Measurements from ENCODE around the gene ABCF2. TPM values are rescaled to one million over a fixed set of nuclear protein-coding genes. Genes with fewer than 3 reads are reported as not detected.
A peak's percentile ranks its signal among the peaks of the same experiment; 100 is the strongest.

ABCF2 gene
- total RNA-seq, 1 experiment from 2014 or later = 69.0 TPM

DNA sequence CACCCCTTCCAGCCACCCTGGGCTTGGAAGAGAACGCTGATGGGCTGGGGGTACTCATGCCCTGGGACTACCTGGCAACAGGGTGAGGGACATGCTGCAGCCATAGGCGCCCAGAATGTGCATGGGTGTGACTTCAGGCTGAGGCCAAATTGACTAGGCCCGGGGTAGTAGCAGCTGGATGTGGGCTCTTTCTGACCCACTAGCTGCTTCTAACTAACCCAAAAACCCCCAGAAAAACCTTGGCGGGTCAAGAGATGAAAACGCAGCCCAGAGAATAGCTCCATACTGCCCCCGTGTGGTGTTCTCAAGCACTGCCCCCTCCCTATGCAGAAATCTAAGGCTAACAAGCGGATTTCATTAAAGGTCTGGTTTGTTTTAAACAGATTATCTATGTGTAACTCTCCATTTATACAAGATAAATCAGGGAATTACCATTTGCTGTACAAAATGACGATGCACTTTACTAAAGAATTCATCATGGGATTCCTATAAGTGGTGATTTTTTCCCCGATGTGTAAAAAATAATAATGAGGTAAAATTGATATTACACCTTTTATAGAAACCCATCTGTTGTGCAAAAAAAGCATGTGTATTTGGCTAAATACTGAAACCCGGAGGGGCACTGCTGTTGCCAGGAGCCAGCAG is 17.3 kb upstream of the ABCF2 start:
- intact Hi-C loops (cut with micrococcal nuclease; ENCODE audit: unreplicated experiment) = no loop called here
- TF ChIP-seq EZH2 (IDR thresholded peaks at IDR 0.05; ENCODE audit: borderline replicate concordance, low read depth, low read length, poor library complexity, severe bottlenecking) = no peak
- TF ChIP-seq, protein P1, sequence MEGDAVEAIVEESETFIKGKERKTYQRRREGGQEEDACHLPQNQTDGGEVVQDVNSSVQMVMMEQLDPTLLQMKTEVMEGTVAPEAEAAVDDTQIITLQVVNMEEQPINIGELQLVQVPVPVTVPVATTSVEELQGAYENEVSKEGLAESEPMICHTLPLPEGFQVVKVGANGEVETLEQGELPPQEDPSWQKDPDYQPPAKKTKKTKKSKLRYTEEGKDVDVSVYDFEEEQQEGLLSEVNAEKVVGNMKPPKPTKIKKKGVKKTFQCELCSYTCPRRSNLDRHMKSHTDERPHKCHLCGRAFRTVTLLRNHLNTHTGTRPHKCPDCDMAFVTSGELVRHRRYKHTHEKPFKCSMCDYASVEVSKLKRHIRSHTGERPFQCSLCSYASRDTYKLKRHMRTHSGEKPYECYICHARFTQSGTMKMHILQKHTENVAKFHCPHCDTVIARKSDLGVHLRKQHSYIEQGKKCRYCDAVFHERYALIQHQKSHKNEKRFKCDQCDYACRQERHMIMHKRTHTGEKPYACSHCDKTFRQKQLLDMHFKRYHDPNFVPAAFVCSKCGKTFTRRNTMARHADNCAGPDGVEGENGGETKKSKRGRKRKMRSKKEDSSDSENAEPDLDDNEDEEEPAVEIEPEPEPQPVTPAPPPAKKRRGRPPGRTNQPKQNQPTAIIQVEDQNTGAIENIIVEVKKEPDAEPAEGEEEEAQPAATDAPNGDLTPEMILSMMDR (conservative IDR thresholded peaks at IDR 0.05; ENCODE audit: low read depth, low read length) = peak; percentile 92

DNA sequence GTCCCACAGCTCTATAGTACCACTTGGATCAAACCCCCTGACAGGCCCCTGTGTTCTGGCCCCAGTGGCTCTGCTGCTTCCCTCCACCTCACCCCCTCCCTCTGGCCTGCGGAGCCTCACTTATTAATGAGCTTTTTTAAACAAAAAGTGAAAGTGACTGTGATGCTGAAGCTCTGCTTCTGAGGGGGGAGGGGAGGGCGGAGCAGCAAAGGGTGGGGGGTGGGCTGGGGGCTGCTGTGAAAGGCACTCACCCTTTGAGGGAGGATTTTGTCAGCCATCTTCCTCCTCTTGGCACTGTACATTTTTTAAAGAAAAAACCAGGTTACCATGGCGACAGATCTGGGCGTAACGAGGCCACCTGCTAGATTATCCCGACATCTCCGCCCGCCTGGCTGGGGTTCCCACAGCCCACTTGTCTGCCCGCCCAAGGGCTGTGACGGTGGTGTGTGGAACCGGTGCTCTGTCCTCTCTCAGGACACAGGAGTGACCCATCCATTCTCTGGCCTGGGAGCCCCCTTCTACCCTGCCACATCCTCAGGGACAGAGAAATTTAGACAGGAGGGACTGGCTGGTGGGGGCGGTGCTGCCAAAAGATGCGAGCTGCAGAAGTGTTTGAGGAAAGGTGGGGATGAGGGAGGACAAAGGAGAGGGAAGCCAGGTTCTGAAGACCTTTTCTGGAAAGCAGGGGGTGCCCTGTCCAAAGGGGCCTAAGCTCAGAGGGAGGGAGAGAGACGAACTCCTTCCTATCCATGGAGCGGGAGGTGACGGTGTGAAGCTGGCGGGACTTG is 16.6 kb upstream of the ABCF2 start:
- H3K4me3 ChIP-seq (ENCODE audit: low read depth, low read length, poor library complexity, severe bottlenecking) = no peak overlapping the region
- POLR2A ChIA-PET (ENCODE audit: low non-redundant PET) = interaction anchor here (0.6 kb wide), 1 partner anchor 48 kb away, joined by 3 read pairs; no protein-coding TSS in a partner anchor
- H3K27ac ChIP-seq (ENCODE audit: low read depth, low read length, poor library complexity, severe bottlenecking) = peak overlapping the region; percentile 52
- DNase-seq (ENCODE audit: low spot score) = peak; percentile 53
- H3K36me3 ChIP-seq (ENCODE audit: insufficient read depth, low read length, poor library complexity, severe bottlenecking) = peaks cover 30% of the 10 kb centered on the region
- intact Hi-C loops (cut with micrococcal nuclease; ENCODE audit: unreplicated experiment) = no loop called here
- CTCF ChIA-PET = interaction anchor here (0.5 to 1.5 kb wide), 12 partner anchors 8 to 345 kb away, joined by 3 to 9 read pairs (median 4); partner anchors contain the start of genes ABCF2 and CHPF2
- TF ChIP-seq, protein P1 (conservative IDR thresholded peaks at IDR 0.05; ENCODE audit: low read depth, low read length) = no peak
- H3K4me1 ChIP-seq (ENCODE audit: insufficient read depth, low read length, poor library complexity, severe bottlenecking) = peaks cover 45% of the 10 kb centered on the region
- no peaks in the 10 kb centered on the region for H3K9me3 ChIP-seq (ENCODE audit: low read depth, low read length, poor library complexity, severe bottlenecking)
- H3K27me3 ChIP-seq (replicated peaks; ENCODE audit: insufficient read depth, low read depth, low read length, poor library complexity) = no peaks in the 10 kb centered on the region
- no TSS peak for BruUV-seq (replicated peaks)

More for the DNA sequence above, 17.3 kb upstream of the ABCF2 start:
- ChIA-PET CTCF (interaction anchor here (0.5 to 1.5 kb wide), 9 partner anchors 8 to 159 kb away, joined by 3 to 9 read pairs (median 4); partner anchors contain the start of genes ABCF2 and CHPF2), POLR2A (ENCODE audit: low non-redundant PET) (no interaction called here)
- no TSS peak for BruUV-seq (replicated peaks)
- H3K4me3 ChIP-seq (ENCODE audit: low read depth, low read length, poor library complexity, severe bottlenecking) = no peak overlapping the region
- peaks cover 50% of the 10 kb centered on the region for H3K4me1 ChIP-seq (ENCODE audit: insufficient read depth, low read length, poor library complexity, severe bottlenecking)
- no peaks in the 10 kb centered on the region for H3K27me3 ChIP-seq (replicated peaks; ENCODE audit: insufficient read depth, low read depth, low read length, poor library complexity)
- H3K27ac ChIP-seq (ENCODE audit: low read depth, low read length, poor library complexity, severe bottlenecking) = no peak overlapping the region
- H3K9me3 ChIP-seq (ENCODE audit: low read depth, low read length, poor library complexity, severe bottlenecking) = no peaks in the 10 kb centered on the region
- peaks cover 22% of the 10 kb centered on the region for H3K36me3 ChIP-seq (ENCODE audit: insufficient read depth, low read length, poor library complexity, severe bottlenecking)
- peak; percentile 77 for DNase-seq (ENCODE audit: low spot score)

DNA sequence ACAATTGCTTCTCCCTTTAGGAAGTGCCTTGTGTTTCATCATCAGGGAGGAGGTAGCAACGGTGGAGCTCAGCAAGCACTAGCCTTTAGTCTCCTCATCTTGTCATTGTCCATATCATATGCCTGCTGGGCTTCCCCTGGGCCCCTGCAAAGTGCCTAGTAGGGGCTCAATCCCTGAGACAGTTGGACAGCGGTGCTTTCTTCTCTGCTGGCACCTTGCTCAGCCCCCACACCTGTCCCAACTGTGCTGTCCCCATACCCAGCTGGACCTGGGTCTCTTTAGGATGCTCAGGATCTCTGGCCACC is 16.0 kb upstream of the ABCF2 start:
- TF ChIP-seq, protein P1 (conservative IDR thresholded peaks at IDR 0.05; ENCODE audit: low read depth, low read length) = no peak
- TF ChIP-seq EZH2 (IDR thresholded peaks at IDR 0.05; ENCODE audit: borderline replicate concordance, low read depth, low read length, poor library complexity, severe bottlenecking) = no peak
- no TSS peak for BruUV-seq (replicated peaks)
- no peak overlapping the region for H3K4me3 ChIP-seq (ENCODE audit: low read depth, low read length, poor library complexity, severe bottlenecking)
- no peaks in the 10 kb centered on the region for H3K27me3 ChIP-seq (replicated peaks; ENCODE audit: insufficient read depth, low read depth, low read length, poor library complexity)
- no peaks in the 10 kb centered on the region for H3K9me3 ChIP-seq (ENCODE audit: low read depth, low read length, poor library complexity, severe bottlenecking)
- H3K27ac ChIP-seq (ENCODE audit: low read depth, low read length, poor library complexity, severe bottlenecking) = peak overlapping the region; percentile 52
- peaks cover 36% of the 10 kb centered on the region for H3K36me3 ChIP-seq (ENCODE audit: insufficient read depth, low read length, poor library complexity, severe bottlenecking)
- peaks cover 45% of the 10 kb centered on the region for H3K4me1 ChIP-seq (ENCODE audit: insufficient read depth, low read length, poor library complexity, severe bottlenecking)
- intact Hi-C loops (cut with micrococcal nuclease; ENCODE audit: unreplicated experiment) = no loop called here
- DNase-seq (ENCODE audit: low spot score) = no peak
- CTCF ChIA-PET = interaction anchor here (0.6 to 0.7 kb wide), 2 partner anchors 20 to 345 kb away, joined by 3 to 6 read pairs; no protein-coding TSS in a partner anchor
- POLR2A ChIA-PET (ENCODE audit: low non-redundant PET) = no interaction called here

Data from A673 (cell line).